Middle frontal gyrus (tissue), 1 donor: Measurements from ENCODE around the gene PFAS.

ENCODE experiments used
- DNase-seq: peaks from one replicate; pipeline ENCODE4 v3.0.0-alpha.2; 2015; ENCODE audit warnings: low spot score; ENCODE audit errors: extremely low spot score

The PFAS gene

DNA sequence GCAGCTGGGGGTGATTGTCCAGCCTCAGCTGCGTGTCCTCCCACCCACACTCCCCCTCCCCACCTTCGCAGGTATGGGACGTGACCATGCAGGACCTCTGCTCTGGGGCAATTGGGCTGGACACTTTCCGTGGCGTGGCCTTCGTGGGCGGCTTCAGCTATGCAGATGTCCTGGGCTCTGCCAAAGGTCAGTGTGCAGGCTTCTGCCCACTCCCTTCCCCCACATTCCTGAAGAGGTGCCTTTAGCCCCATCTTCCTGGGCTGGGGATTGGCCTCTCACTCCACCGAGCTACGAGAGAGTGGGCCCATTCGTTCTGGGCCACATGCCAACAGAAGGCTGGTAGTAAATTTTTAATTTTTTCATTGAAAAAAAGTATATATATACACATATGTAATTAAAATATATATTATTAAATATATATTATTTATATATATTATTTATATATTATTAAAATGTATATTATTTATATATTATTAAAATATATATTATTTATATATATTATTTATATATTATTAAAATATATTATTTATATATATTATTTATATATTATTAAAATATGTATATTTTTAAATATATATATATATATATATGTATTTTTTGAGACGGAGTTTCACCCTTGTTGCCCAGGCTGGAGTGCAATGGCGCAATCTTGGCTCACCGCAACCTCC, 18.5 kb downstream of the PFAS start:
- DNase-seq: no peak

GRCh38 chr17:8268550-8269298, 19.6 kb downstream of the PFAS start:
- DNase-seq: no peak

- no peak for DNase-seq
Observed at GRCh38 chr17:8272421-8272820, 23.3 kb downstream of the PFAS start.

GRCh38 chr17:8273884-8274444, 24.9 kb downstream of the PFAS start:
- DNase-seq: no peak

- DNase-seq: no peak
Observed at GRCh38 chr17:8274816-8275215, 25.7 kb downstream of the PFAS start.

DNA sequence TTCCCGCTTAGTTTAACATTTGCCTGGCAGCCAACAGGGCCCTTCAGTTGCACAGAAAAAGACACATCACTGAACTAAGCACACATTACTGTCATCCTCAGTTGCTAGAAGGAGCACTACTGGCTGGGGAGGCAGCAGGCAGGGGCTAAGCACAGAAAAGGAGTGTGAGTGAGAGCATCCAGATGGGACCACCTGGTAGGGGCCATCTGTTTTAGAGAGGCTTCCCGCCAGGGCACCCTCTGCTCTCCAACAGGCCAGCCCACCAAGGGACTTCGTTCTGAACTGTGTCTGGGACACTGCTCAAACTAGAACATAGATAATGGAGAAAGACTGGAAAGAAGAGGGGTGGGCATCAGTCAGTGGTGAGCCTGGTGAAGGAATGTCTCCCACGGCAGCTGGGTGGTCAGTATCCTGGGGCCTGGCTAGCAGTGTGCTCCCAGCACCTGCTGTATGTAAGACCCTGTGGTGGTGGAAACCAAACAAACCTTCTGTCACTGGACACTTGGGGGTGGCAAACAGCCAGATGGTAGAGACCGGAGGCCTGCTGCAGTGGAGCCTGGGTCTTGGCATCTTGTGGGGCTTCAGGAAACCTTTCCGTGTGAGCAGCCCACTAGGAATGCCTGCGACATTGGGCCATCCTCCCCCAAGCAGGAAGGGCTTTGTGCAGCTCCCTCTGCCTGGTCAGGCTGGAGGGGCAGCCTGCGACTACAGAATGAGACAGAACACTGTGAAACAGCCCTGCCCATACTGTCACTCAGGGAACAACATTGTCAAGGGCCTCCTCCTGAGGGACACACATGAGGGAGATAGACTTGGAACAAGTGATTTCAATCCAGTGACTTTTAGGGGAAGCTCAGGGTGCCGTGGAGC, 26.6 kb downstream of the PFAS start:
- DNase-seq: no peak

- DNase-seq: no peak
Observed at GRCh38 chr17:8277317-8277716, 28.2 kb downstream of the PFAS start.

- DNase-seq: no peak
Observed at GRCh38 chr17:8282345-8282744, 33.3 kb downstream of the PFAS start.

DNA sequence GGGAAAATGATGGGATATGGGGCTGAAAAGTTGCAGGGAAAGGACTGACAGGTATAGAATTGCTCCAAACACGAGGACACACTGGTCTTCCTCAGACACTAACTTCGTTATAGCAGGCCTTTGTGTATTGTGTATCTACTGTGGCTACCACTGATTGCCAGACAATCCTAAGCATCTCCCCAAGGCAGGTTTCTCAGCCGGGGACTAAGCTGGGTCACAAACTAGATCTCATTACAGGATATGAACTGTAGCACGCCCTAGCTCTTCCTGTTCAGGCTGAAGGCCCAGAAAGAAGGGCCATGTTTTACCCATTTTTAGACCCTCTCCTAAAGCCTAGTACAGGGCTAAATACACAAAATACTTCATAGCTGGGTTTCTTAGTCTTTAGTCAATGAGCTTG, 34.3 kb downstream of the PFAS start:
- no peak for DNase-seq

DNA sequence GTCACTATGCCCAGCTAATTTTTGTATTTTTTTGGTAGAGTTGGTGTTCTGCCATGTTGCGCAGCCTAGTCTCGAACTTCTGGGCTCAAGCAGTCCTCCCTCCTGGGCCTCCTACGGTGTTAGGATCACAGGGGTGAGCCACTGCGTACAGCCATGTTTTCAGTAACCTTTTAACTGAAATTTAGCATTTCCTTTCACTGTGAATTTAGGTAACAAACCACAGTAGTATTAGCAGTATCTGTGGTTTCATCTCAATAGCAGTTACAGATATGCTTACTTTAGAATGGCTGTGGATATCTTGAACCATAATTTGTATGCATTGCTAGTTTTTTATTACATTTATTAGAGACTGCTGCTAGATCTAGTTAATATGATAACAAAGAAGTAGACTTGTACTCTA, 35.0 kb downstream of the PFAS start:
- DNase-seq: no peak

DNA sequence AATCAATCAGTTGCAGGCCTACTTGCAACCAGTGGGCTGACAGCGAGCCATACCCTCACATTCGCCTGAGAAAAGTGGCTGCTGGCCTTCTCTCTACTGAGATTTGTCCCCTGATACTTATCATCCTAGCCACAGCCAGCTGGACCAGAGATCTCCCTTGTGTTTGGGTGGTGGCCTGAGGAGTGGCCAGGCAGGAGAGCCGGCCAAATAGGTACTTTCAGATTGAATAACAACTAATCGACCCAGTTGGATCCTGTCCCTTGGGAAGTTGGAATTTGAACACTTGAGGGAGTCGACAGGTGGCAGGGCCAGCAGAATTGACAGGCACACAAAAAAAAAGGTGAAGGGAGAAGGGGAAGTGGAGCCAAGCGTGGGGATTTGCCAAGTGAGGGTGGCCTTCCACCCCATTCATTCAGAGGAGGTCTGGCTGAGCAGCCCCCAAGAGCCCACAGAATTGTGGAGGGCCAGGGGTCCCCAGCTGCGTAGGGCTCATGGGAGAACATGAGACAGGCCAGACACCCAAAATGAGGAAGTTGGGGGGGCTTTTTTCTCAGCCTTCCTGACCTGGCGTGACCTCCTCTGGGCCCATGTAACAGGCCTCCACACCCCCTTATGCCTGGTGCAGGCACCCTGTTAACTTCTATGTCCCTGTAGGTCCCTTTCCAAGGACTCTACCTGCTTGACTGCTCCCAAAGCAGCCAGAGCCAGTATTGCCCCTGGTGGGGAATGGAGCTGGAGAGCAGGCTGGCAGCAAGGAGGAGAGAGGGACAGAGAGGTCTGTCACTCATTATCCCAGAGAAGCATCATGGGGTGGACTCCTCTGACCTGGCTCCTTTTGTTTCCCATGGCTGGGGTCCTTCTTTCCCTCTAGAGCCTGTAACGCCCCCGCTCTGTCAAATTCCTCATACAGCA, 36.4 kb downstream of the PFAS start:
- DNase-seq: no peak

GRCh38 chr17:8287651-8288335, 38.7 kb downstream of the PFAS start:
- DNase-seq: no peak

GRCh38 chr17:8288336-8289102, 39.4 kb downstream of the PFAS start, which contains the start of gene RANGRF:
Gene RANGRF (plus strand): TSS chr17:8288670. CDS start chr17:8288789, 119 bp downstream.
- peak; percentile 83 for DNase-seq

DNA sequence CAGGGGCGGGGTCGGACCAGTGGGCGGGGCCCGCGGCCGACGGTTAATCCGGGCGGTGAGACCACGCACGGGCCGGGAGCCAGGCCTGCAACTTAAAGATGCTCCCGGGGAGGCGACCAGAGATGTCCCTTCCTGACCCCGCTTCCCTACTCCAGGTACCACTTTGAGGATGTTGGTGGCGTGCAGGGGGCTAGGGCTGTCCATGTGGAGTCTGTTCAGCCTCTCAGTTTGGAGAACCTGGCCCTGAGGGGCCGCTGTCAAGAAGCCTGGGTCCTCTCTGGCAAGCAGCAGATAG, 40.0 kb downstream of the PFAS start:
- no peak for DNase-seq

DNA sequence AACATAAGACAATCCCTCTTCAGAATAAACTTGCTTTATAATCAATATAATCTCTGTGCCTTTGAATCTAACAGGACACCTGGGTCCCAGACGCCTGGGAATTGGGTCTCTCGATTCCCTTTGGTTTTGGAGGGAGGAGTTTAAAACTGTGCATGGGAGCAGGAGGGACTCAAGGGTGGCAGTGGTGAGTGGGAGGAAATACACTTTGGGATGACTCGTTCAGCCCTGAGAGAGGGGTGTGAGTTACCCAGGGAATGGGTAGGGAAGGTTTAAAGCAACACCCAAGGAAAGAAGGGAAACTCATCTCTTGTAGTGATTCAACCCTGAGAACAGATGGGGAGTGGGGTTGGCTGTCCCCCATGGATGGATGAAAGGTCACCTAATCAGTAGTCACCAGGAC, 41.0 kb downstream of the PFAS start:
- DNase-seq: no peak

DNA sequence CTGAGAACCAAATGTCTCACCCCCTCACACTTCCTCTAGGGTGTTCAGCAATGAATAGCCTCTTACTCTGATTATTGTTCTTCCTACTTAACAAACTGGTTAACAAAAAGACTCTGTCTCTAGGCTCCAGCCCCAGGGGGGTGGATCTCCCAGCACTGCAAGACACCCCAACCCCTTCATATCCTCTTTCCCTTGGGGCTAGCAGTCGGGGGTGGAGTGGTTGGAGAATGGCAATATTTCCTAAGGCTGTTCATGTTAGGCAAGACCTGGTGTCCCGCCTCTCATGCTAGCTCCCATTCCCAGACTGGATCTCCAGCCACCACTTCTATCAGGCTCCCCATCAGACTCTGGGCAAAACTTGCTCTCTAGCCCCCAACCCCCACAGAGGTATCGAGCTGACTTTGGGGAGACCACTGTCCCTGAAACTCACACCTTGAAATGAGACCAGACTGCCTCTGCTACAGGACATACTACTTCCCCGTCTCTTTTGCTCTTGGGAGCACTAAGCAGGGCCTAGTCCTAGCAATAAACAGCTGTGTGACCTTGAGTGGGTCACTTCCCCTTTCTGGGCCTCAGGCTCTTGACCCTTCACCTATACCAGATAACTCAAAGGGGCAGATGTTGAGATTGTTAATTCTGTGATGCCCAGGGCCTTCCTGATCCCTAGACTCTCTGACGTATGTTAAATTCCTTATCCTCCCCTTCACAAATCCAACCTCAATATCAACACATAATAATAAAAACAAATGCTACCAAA, 43.7 kb downstream of the PFAS start:
- DNase-seq: no peak

- DNase-seq: no peak
Observed at GRCh38 chr17:8294361-8294760, 45.3 kb downstream of the PFAS start.

DNA sequence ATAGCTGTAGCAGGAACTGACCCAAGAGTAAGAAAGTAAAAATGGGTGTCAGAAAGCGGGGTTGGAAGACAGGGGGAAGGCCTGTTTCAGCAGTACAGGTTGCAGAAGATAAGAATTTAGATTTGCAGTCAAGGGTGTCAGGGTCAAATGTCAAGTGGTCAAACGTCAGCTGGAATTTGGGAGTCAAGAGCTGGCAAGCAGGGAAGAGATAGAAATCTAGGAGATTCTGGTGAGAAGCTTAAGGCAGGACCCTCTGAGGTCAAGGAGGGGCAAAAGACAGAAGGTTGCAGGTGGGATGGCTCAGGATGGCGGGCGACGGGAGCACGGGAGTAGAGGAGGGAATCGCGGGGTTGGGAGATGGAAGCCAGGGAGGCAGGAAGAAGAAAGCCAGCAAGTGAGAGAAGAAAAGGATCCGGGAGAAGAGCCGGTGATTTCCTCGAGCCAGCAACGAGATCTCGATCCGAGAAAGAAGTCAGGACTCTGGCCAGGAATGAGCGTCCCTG, 45.8 kb downstream of the PFAS start:
- no peak for DNase-seq

GRCh38 chr17:8300226-8300625, 51.1 kb downstream of the PFAS start:
- no peak for DNase-seq
